GM08714 (cell line): Measurements from ENCODE around the gene PEDS1.
"Not testable (repeated sequence)": the region's sequence is repeated elsewhere in the genome, so short reads cannot be mapped to it uniquely, and the experiment has no call there.

ENCODE experiments used
- H3K4me3 ChIP-seq: fragments of 200-500 bp; sonication (Bioruptor generic); 2 replicates; pipeline ENCODE4 v1.5.1; 2014; ENCODE audit warnings: mild to moderate bottlenecking, low read length, inconsistent platforms
- ZNF274 ChIP-seq: IDR thresholded peaks from 2 replicates; pipeline ENCODE4 v1.6.1; 2012; ENCODE audit warnings: mild to moderate bottlenecking, low read depth, low read length

PEDS1 gene

GRCh38 chr20:50186151-50186885 lies 32.8 kb upstream of the PEDS1 start:
- H3K4me3 ChIP-seq = no peak overlapping the region
- TF ChIP-seq ZNF274 = no peak

- no peak for TF ChIP-seq ZNF274
- no peak overlapping the region for H3K4me3 ChIP-seq
Measured at GRCh38 chr20:50185426-50185825, 31.9 kb upstream of the PEDS1 start.

GRCh38 chr20:50182346-50182745 lies 28.8 kb upstream of the PEDS1 start:
- H3K4me3 ChIP-seq = no peak overlapping the region
- no peak for TF ChIP-seq ZNF274

GRCh38 chr20:50181344-50181743 lies 27.8 kb upstream of the PEDS1 start:
- TF ChIP-seq ZNF274 = no peak
- H3K4me3 ChIP-seq = no peak overlapping the region

- not testable (repeated sequence) for H3K4me3 ChIP-seq
Measured at GRCh38 chr20:50178672-50179071, 25.1 kb upstream of the PEDS1 start.

GRCh38 chr20:50175938-50176933 lies 22.7 kb upstream of the PEDS1 start:
- no peak overlapping the region for H3K4me3 ChIP-seq
- TF ChIP-seq ZNF274 = no peak

- no peak overlapping the region for H3K4me3 ChIP-seq
- no peak for TF ChIP-seq ZNF274
Measured at GRCh38 chr20:50174456-50174855, 20.9 kb upstream of the PEDS1 start.

GRCh38 chr20:50172347-50173013 lies 19.0 kb upstream of the PEDS1 start:
- no peak for TF ChIP-seq ZNF274
- H3K4me3 ChIP-seq = no peak overlapping the region; the same call in 1 of the 2 replicates

GRCh38 chr20:50170549-50171220 lies 17.2 kb upstream of the PEDS1 start:
- no peak for TF ChIP-seq ZNF274
- no peak overlapping the region for H3K4me3 ChIP-seq

- H3K4me3 ChIP-seq = no peak overlapping the region
- TF ChIP-seq ZNF274 = no peak
Measured at GRCh38 chr20:50169329-50169823, 15.9 kb upstream of the PEDS1 start.

- TF ChIP-seq ZNF274 = no peak
- H3K4me3 ChIP-seq = peak overlapping the region; percentile 3; the same call in 1 of the 2 replicates
Measured at GRCh38 chr20:50165684-50166554, 12.4 kb upstream of the PEDS1 start.

GRCh38 chr20:50163570-50164317 lies 10.2 kb upstream of the PEDS1 start:
- H3K4me3 ChIP-seq = no peak overlapping the region
- no peak for TF ChIP-seq ZNF274

- not testable (repeated sequence) for H3K4me3 ChIP-seq
Measured at GRCh38 chr20:50161494-50161893, 8.0 kb upstream of the PEDS1 start.
